ENCODE measurements around the gene TBC1D3B.
"Not testable (repeated sequence)": the region's sequence is repeated elsewhere in the genome, so short reads cannot be mapped to it uniquely, and the experiment has no call there.

GRCh38 chr17:36210439-36211211 is 34.2 kb upstream of the TBC1D3B start, which contains the start of gene CCL4L2:
- not testable (repeated sequence) for TF ChIP-seq CTCF, POLR2AphosphoS5 (IDR thresholded peaks at IDR 0.05)
